GM23338 (cell line): ENCODE data around the gene FMN2. TPM values are rescaled to one million over a fixed set of nuclear protein-coding genes. Genes with fewer than 3 reads are reported as not detected.

Experiments used
- ATAC-seq: fragments of 200-7000 bp; cut with Tn5 transposase; 3 replicates; pipeline ENCODE4 v1.9.1; 2020
- DNase-seq: peaks from one replicate; pipeline ENCODE4 v3.0.0-alpha.2; 2015; ENCODE audit warnings: low spot score
- H2AFZ ChIP-seq: fragments of 200-600 bp; sonication (generic); 2 replicates; pipeline ENCODE4 v1.8.0; 2016; ENCODE audit warnings: antibody characterized with exemption, mild to moderate bottlenecking, moderate library complexity
- H3F3A ChIP-seq: fragments of 200-600 bp; sonication (generic); replicated peaks from 2 replicates; pipeline ENCODE4 v1.8.0; 2017; ENCODE audit warnings: antibody characterized with exemption, mixed run types, low read depth
- H3K27ac ChIP-seq: fragments of 200-600 bp; sonication (generic); 2 replicates; pipeline ENCODE4 v1.6.1; 2016; ENCODE audit warnings: low read depth
- H3K27me3 ChIP-seq: fragments of 200-600 bp; sonication (generic); 2 replicates; pipeline ENCODE4 v1.8.0; 2016; ENCODE audit warnings: mild to moderate bottlenecking, mixed run types, moderate library complexity; ENCODE audit not compliant: insufficient read depth
- H3K36me3 ChIP-seq: fragments of 200-600 bp; sonication (generic); 2 replicates; pipeline ENCODE4 v1.8.0; 2016; ENCODE audit warnings: mild to moderate bottlenecking; ENCODE audit not compliant: insufficient read depth
- H3K4me1 ChIP-seq: fragments of 200-600 bp; sonication (generic); 2 replicates; pipeline ENCODE4 v1.8.0; 2016; ENCODE audit warnings: mild to moderate bottlenecking, moderate library complexity; ENCODE audit not compliant: insufficient read depth
- H3K4me2 ChIP-seq: fragments of 200-600 bp; sonication (generic); 2 replicates; pipeline ENCODE4 v1.7.1; 2017; ENCODE audit warnings: mixed run types
- H3K4me3 ChIP-seq: fragments of 200-600 bp; sonication (generic); 2 replicates; pipeline ENCODE4 v1.6.1; 2016; ENCODE audit warnings: mixed run types
- H3K79me2 ChIP-seq: fragments of 200-600 bp; sonication (generic); replicated peaks from 2 replicates; pipeline ENCODE4 v1.8.0; 2017; ENCODE audit warnings: mild to moderate bottlenecking; ENCODE audit not compliant: insufficient read depth
- H3K9me2 ChIP-seq: fragments of 200-600 bp; sonication (generic); 2 replicates; pipeline ENCODE4 v1.8.0; 2017; ENCODE audit not compliant: insufficient read depth
- H4K20me1 ChIP-seq: fragments of 200-600 bp; sonication (generic); replicated peaks from 2 replicates; pipeline ENCODE4 v1.8.0; 2017; ENCODE audit warnings: mild to moderate bottlenecking; ENCODE audit not compliant: insufficient read depth
- H3K27ac Mint-ChIP-seq: 2 replicates; pipeline ENCODE4 v1.8.0; 2020; ENCODE audit warnings: inconsistent platforms, mild to moderate bottlenecking, moderate library complexity, mixed read lengths
- H3K27me3 Mint-ChIP-seq: 3 replicates; pipeline ENCODE4 v1.8.0; 2022; ENCODE audit warnings: low read depth, mild to moderate bottlenecking, moderate library complexity, mixed read lengths, inconsistent platforms; ENCODE audit not compliant: insufficient read depth, poor library complexity
- H3K36me3 Mint-ChIP-seq: 3 replicates; pipeline ENCODE4 v1.8.0; 2021; ENCODE audit warnings: low read depth, mild to moderate bottlenecking, inconsistent platforms, moderate library complexity, mixed read lengths
- H3K4me1 Mint-ChIP-seq: 3 replicates; pipeline ENCODE4 v1.8.0; 2020; ENCODE audit warnings: mild to moderate bottlenecking, inconsistent platforms, mixed read lengths
- H3K4me3 Mint-ChIP-seq: 3 replicates; pipeline ENCODE4 v1.8.0; 2021; ENCODE audit warnings: moderate library complexity, mild to moderate bottlenecking, inconsistent platforms, mixed read lengths
- H3K9me3 Mint-ChIP-seq: 3 replicates; pipeline ENCODE4 v1.8.0; 2020; ENCODE audit warnings: moderate library complexity, mild to moderate bottlenecking, inconsistent platforms, mixed read lengths
- CREB1 ChIP-seq: fragments of 250-450 bp; sonication (Bioruptor Pico); IDR thresholded peaks from 2 replicates; pipeline ENCODE4 v1.5.0; 2020; ENCODE audit warnings: low read depth, mild to moderate bottlenecking, moderate library complexity
- EZH2 ChIP-seq: fragments of 200-600 bp; sonication (generic); IDR thresholded peaks from one replicate; pipeline ENCODE4 v1.8.0; 2017; ENCODE audit warnings: antibody characterized with exemption, mild to moderate bottlenecking, low read depth; ENCODE audit not compliant: unreplicated experiment
- EZH2phosphoT487 ChIP-seq: fragments of 200-600 bp; sonication (generic); IDR thresholded peaks from one replicate; pipeline ENCODE4 v1.8.1; 2018; ENCODE audit warnings: antibody characterized with exemption; ENCODE audit not compliant: unreplicated experiment
- JUNB ChIP-seq: IDR thresholded peaks from one replicate; pipeline ENCODE4 v1.6.1; 2016; ENCODE audit warnings: antibody characterized with exemption; ENCODE audit not compliant: unreplicated experiment
- NANOG ChIP-seq: IDR thresholded peaks from 2 replicates; pipeline ENCODE4 v1.6.1; 2016; ENCODE audit warnings: antibody characterized with exemption, borderline replicate concordance
- POLR2AphosphoS5 ChIP-seq: IDR thresholded peaks from 2 replicates; pipeline ENCODE4 v1.6.1; 2016; ENCODE audit warnings: antibody characterized with exemption, low read depth
- STAT1 ChIP-seq: IDR thresholded peaks from one replicate; pipeline ENCODE4 v1.6.1; 2016; ENCODE audit warnings: antibody characterized with exemption; ENCODE audit not compliant: unreplicated experiment
- ZNF331 ChIP-seq: fragments of 250-450 bp; sonication (Bioruptor Pico); IDR thresholded peaks from 2 replicates; pipeline ENCODE4 v1.5.0; 2020; ENCODE audit warnings: low read depth, mild to moderate bottlenecking, moderate library complexity
- polyA plus RNA-seq: library from polyadenylated mRNA; unstranded; fragments of >200 nt; fragmentation: Nextera tagmentation; extraction: Ambion mirVana; gene quantifications from 2 replicates; pipeline ENCODE4 v1.2.1, GENCODE V29; 2016
- total RNA-seq: library from RNA; depleted of rRNA; stranded (reverse); fragments of >200 nt; shearing (Covaris generic); gene quantifications from 2 replicates; pipeline ENCODE4 v1.2.3, GENCODE V29; 2014
- TF ChIP-seq, protein P1 (sequence below): IDR thresholded peaks from 2 replicates; pipeline ENCODE4 v1.6.1; 2016; ENCODE audit warnings: antibody characterized with exemption
- TF ChIP-seq, protein P2 (sequence below): IDR thresholded peaks from one replicate; pipeline ENCODE4 v1.6.1; 2018; ENCODE audit warnings: antibody characterized with exemption; ENCODE audit not compliant: unreplicated experiment
- TF ChIP-seq, protein P3 (sequence below), 2 experiments: fragments of 200-600 bp in 1 of 2; sonication (generic) in 1 of 2; conservative IDR thresholded peaks; 2 replicates each; pipeline versions ENCODE4 v1.5.1 to v1.6.1; 2016 to 2017; ENCODE audit warnings: antibody characterized with exemption in 2 of 2, low read depth in 2 of 2, mild to moderate bottlenecking in 2 of 2, moderate library complexity in 1 of 2

The FMN2 gene
- total and polyA plus RNA-seq, 2 experiments from 2014 or later = 1.5 to 2.5 TPM

DNA sequence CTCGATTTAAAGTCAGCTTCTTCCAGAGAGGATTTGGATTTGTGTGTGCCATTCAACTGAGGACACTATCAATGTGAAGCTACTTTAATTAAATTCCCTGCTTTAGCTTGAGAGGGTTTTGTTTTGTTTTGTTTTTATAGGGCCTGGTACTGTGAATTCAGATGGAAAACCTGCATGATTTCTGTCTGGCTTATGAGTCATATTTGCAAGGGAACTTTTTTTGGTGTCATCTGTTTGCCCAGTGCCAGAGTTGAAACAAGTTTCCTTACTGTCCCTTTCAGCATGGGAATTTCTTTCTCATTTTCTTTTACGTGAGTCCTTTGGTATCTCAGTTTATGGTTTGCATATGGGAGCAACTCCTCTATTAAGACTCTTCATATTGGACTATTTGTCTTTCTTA, 325.6 kb downstream of the FMN2 start (continued):
- no peak for TF ChIP-seq EZH2phosphoT487
- TF ChIP-seq STAT1 = no peak
- TF ChIP-seq JUNB = no peak
- no peak for TF ChIP-seq POLR2AphosphoS5
- TF ChIP-seq, protein P1, sequence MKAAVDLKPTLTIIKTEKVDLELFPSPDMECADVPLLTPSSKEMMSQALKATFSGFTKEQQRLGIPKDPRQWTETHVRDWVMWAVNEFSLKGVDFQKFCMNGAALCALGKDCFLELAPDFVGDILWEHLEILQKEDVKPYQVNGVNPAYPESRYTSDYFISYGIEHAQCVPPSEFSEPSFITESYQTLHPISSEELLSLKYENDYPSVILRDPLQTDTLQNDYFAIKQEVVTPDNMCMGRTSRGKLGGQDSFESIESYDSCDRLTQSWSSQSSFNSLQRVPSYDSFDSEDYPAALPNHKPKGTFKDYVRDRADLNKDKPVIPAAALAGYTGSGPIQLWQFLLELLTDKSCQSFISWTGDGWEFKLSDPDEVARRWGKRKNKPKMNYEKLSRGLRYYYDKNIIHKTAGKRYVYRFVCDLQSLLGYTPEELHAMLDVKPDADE = no peak
- TF ChIP-seq, protein P2, sequence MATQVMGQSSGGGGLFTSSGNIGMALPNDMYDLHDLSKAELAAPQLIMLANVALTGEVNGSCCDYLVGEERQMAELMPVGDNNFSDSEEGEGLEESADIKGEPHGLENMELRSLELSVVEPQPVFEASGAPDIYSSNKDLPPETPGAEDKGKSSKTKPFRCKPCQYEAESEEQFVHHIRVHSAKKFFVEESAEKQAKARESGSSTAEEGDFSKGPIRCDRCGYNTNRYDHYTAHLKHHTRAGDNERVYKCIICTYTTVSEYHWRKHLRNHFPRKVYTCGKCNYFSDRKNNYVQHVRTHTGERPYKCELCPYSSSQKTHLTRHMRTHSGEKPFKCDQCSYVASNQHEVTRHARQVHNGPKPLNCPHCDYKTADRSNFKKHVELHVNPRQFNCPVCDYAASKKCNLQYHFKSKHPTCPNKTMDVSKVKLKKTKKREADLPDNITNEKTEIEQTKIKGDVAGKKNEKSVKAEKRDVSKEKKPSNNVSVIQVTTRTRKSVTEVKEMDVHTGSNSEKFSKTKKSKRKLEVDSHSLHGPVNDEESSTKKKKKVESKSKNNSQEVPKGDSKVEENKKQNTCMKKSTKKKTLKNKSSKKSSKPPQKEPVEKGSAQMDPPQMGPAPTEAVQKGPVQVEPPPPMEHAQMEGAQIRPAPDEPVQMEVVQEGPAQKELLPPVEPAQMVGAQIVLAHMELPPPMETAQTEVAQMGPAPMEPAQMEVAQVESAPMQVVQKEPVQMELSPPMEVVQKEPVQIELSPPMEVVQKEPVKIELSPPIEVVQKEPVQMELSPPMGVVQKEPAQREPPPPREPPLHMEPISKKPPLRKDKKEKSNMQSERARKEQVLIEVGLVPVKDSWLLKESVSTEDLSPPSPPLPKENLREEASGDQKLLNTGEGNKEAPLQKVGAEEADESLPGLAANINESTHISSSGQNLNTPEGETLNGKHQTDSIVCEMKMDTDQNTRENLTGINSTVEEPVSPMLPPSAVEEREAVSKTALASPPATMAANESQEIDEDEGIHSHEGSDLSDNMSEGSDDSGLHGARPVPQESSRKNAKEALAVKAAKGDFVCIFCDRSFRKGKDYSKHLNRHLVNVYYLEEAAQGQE = no peak

DNA sequence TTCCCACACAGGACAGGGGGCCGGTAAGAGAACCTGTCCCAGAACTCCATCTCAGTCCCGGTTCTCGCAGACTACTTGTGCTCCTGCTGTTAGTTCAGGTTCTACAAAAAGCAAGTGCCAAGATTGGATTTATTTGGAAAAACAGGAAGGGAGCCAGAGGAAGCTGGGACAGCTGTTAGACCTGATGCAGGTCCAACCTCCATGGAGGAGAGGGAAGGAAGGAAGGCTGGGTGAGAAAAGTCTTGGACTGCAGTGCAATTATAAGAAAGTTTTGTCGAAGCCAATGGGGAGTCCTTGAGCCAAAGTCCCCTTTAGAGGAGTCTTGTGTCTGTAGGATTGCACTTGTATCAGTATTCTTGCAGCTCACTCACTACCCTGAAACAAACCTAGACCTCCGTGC, 329.1 kb downstream of the FMN2 start:
- H3K27me3 Mint-ChIP-seq = no peaks in the 10 kb centered on the region
- H3K9me2 ChIP-seq = no peaks in the 10 kb centered on the region
- ATAC-seq (no peak), DNase-seq (no peak)
- H3F3A ChIP-seq = no peaks in the 10 kb centered on the region
- H3K9me3 Mint-ChIP-seq = no peaks in the 10 kb centered on the region
- no peaks in the 10 kb centered on the region for H3K36me3 ChIP-seq
- no peaks in the 10 kb centered on the region for H3K79me2 ChIP-seq
- no peak overlapping the region for H3K4me3 Mint-ChIP-seq
- H3K27ac Mint-ChIP-seq = no peak overlapping the region
- no peak overlapping the region for H3K4me2 ChIP-seq
- no peaks in the 10 kb centered on the region for H3K36me3 Mint-ChIP-seq
- no peaks in the 10 kb centered on the region for H3K27me3 ChIP-seq
- no peak overlapping the region for H3K4me3 ChIP-seq
- H4K20me1 ChIP-seq = no peaks in the 10 kb centered on the region
- H3K4me1 ChIP-seq = no peaks in the 10 kb centered on the region
- H2AFZ ChIP-seq = no peak overlapping the region
- H3K4me1 Mint-ChIP-seq = no peaks in the 10 kb centered on the region
- no peak overlapping the region for H3K27ac ChIP-seq
- TF ChIP-seq, protein P1 = no peak
- no peak for TF ChIP-seq ZNF331
- no peak for TF ChIP-seq NANOG
- TF ChIP-seq, protein P2 = no peak
- TF ChIP-seq, protein P3, sequence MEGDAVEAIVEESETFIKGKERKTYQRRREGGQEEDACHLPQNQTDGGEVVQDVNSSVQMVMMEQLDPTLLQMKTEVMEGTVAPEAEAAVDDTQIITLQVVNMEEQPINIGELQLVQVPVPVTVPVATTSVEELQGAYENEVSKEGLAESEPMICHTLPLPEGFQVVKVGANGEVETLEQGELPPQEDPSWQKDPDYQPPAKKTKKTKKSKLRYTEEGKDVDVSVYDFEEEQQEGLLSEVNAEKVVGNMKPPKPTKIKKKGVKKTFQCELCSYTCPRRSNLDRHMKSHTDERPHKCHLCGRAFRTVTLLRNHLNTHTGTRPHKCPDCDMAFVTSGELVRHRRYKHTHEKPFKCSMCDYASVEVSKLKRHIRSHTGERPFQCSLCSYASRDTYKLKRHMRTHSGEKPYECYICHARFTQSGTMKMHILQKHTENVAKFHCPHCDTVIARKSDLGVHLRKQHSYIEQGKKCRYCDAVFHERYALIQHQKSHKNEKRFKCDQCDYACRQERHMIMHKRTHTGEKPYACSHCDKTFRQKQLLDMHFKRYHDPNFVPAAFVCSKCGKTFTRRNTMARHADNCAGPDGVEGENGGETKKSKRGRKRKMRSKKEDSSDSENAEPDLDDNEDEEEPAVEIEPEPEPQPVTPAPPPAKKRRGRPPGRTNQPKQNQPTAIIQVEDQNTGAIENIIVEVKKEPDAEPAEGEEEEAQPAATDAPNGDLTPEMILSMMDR (conservative IDR thresholded peaks at IDR 0.05; ENCODE audit: low read depth in 2 of 2) = no peak
- no peak for TF ChIP-seq CREB1 (CRISPR knock-in tag)
- no peak for TF ChIP-seq EZH2phosphoT487
- no peak for TF ChIP-seq EZH2
- TF ChIP-seq STAT1 = no peak
- no peak for TF ChIP-seq POLR2AphosphoS5
- no peak for TF ChIP-seq JUNB
